ENCODE results near the gene ENTPD2. TPM values are rescaled to one million over a fixed set of nuclear protein-coding genes. Genes with fewer than 3 reads are reported as not detected.

Gene ENTPD2
- total and polyA plus RNA-seq, 9 of the 15 experiments (the other 6 are each of a cell fraction or from before 2014, with no cell fraction given): 0.04 to 0.60 (median 0.14) TPM; not detected in 4

DNA sequence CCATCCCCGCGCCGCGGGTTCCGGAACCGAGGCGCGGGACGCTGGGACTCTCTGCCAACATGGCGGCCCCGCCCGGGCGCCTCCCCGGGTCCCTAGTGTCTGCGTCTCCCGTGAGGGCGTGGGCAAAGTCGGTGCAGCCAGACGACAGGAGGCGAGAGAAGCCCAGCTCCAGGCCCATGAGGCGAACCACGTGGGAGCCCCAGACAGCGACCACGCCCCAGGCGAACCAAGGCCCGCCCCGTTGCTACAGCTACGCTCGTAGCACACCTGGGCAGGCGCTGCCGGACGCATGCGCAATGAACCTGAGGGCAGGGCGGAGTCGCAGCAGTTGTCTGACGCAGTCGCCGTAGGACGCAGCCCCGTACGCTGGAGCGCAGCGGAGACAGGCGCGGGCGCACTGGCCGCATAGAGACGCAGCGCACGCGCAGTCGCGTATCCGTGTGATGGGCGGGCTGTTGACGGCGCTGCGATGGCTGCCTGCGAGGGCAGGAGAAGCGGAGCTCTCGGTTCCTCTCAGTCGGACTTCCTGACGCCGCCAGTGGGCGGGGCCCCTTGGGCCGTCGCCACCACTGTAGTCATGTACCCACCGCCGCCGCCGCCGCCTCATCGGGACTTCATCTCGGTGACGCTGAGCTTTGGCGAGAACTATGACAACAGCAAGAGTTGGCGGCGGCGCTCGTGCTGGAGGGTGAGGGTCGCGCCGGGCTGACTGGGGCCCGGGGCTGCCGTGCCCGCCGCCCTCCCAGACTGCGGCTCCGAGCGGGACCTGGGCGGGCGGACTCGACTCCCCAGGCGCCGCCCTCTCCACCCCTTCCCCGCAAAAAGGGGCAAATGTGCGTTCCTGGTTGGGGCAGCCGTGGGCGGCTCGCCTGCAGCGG lies 32.9 kb upstream of the ENTPD2 start, which contains the start of gene MAN1B1 (continued):
- TF ChIP-seq FOSL1 (tag; conservative IDR thresholded peaks at IDR 0.05) (0 out of 2 replicates have a peak, but pooled peaks have one; percentile 3), POLR2B (IDR thresholded peaks at IDR 0.05; ENCODE audit: low read depth, partially characterized antibody) (peak; percentile 94), RBFOX2 (IDR thresholded peaks at IDR 0.05; ENCODE audit: low read depth, low read length) (peak; percentile 92), MYC (IDR thresholded peaks at IDR 0.05; ENCODE audit: low read depth, low read length) (peak; percentile 98), MYC (CRISPR knock-in tag; IDR thresholded peaks at IDR 0.05; ENCODE audit: borderline replicate concordance, low read depth) (peak; percentile 93; the same call in 1 of the 2 replicates), CREB1 (IDR thresholded peaks at IDR 0.05) (peak; percentile 87), CREB1 (CRISPR knock-in tag; IDR thresholded peaks at IDR 0.05) (peak; percentile 92), TAF15 (IDR thresholded peaks at IDR 0.05; ENCODE audit: low read depth, low read length) (peak; percentile 66; the same call in 1 of the 2 replicates)
- TF ChIP-seq, protein P1, sequence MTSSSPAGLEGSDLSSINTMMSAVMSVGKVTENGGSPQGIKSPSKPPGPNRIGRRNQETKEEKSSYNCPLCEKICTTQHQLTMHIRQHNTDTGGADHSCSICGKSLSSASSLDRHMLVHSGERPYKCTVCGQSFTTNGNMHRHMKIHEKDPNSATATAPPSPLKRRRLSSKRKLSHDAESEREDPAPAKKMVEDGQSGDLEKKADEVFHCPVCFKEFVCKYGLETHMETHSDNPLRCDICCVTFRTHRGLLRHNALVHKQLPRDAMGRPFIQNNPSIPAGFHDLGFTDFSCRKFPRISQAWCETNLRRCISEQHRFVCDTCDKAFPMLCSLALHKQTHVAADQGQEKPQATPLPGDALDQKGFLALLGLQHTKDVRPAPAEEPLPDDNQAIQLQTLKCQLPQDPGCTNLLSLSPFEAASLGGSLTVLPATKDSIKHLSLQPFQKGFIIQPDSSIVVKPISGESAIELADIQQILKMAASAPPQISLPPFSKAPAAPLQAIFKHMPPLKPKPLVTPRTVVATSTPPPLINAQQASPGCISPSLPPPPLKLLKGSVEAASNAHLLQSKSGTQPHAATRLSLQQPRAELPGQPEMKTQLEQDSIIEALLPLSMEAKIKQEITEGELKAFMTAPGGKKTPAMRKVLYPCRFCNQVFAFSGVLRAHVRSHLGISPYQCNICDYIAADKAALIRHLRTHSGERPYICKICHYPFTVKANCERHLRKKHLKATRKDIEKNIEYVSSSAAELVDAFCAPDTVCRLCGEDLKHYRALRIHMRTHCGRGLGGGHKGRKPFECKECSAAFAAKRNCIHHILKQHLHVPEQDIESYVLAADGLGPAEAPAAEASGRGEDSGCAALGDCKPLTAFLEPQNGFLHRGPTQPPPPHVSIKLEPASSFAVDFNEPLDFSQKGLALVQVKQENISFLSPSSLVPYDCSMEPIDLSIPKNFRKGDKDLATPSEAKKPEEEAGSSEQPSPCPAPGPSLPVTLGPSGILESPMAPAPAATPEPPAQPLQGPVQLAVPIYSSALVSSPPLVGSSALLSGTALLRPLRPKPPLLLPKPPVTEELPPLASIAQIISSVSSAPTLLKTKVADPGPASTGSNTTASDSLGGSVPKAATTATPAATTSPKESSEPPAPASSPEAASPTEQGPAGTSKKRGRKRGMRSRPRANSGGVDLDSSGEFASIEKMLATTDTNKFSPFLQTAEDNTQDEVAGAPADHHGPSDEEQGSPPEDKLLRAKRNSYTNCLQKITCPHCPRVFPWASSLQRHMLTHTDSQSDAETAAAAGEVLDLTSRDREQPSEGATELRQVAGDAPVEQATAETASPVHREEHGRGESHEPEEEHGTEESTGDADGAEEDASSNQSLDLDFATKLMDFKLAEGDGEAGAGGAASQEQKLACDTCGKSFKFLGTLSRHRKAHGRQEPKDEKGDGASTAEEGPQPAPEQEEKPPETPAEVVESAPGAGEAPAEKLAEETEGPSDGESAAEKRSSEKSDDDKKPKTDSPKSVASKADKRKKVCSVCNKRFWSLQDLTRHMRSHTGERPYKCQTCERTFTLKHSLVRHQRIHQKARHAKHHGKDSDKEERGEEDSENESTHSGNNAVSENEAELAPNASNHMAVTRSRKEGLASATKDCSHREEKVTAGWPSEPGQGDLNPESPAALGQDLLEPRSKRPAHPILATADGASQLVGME (CRISPR knock-in tag; IDR thresholded peaks at IDR 0.05): 0 out of 2 replicates have a peak, but pooled peaks have one; percentile 57

Measured in K562 (cell line).